GM18508 (cell line): ENCODE measurements around the gene RBM20.
"Not testable (repeated sequence)": the region's sequence is repeated elsewhere in the genome, so short reads cannot be mapped to it uniquely, and the experiment has no call there.

Experiments
- ATAC-seq: cut with Tn5 transposase; IDR thresholded peaks from one replicate; pipeline ENCODE4 v1.9.1; 2021; ENCODE audit warnings: moderate number of reproducible peaks; ENCODE audit not compliant: insufficient read depth, unreplicated experiment

The RBM20 gene

GRCh38 chr10:110755781-110756180 is 111.6 kb downstream of the RBM20 start:
- ATAC-seq: no peak

DNA sequence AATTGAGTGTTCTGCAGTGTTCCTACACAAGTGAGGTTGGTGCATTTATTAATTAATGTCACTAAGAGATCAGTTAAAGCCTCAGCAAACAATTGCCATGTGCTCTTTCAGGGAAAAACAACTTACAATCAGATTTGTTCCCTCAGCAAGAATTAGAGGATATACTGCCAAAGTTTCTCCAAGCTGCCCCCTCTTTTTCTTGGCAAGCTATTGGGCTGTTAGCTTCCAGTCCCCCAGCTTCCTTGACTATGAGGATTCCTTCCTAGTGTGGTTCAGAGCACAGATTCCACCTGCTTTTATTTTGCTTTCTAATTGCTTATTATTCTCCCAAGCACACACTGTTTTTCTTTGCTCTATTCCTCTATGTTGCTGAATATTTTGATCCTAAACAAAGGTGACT is 112.7 kb downstream of the RBM20 start:
- no peak for ATAC-seq

DNA sequence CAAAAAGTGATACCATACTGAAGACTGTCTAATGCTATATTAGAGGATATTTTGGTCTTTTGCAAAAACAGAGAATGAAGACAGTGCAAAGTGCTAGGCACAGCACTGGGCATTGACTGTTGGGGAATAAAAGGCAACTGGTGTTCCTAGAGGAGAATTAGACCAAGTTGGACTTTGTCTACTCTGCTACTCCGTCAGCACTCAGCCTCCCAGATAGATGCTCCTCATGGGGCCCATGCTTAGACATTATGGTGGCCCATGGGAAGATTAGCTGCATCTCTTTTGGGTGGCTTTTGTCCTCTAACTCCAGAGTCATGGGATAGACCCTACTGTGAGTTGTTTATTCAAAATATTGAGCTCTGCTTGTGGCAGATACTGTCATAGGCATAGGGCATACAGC is 113.5 kb downstream of the RBM20 start:
- ATAC-seq: no peak

- no peak for ATAC-seq
Observed at GRCh38 chr10:110758128-110758765, 114.1 kb downstream of the RBM20 start.

DNA sequence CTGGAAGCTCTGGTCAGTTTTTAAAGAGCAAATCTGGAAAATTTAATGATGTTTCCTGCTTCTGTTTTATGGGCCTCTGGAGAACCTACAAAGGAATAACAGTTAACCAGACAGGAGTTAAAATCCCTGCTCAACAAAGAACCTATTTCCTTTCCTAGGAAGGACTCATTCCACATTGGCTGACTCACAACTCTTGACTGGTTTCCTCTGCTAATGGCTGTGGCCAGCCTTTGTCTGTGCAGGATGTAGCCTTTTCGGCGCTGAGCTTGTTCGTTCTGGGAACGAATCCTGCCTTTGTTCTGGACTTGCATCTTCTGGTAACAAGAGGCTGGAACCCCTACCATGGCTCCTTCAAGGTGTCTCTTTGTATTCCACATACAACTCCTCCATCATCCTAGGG is 114.8 kb downstream of the RBM20 start:
- no peak for ATAC-seq

- no peak for ATAC-seq
Observed at GRCh38 chr10:110759523-110759922, 115.4 kb downstream of the RBM20 start.

- ATAC-seq: no peak
Observed at GRCh38 chr10:110762109-110762848, 118.1 kb downstream of the RBM20 start.

- ATAC-seq: no peak
Observed at GRCh38 chr10:110762849-110763211, 118.7 kb downstream of the RBM20 start.

- no peak for ATAC-seq
Observed at GRCh38 chr10:110764378-110764777, 120.2 kb downstream of the RBM20 start.

- ATAC-seq: no peak
Observed at GRCh38 chr10:110764793-110765512, 120.8 kb downstream of the RBM20 start.

DNA sequence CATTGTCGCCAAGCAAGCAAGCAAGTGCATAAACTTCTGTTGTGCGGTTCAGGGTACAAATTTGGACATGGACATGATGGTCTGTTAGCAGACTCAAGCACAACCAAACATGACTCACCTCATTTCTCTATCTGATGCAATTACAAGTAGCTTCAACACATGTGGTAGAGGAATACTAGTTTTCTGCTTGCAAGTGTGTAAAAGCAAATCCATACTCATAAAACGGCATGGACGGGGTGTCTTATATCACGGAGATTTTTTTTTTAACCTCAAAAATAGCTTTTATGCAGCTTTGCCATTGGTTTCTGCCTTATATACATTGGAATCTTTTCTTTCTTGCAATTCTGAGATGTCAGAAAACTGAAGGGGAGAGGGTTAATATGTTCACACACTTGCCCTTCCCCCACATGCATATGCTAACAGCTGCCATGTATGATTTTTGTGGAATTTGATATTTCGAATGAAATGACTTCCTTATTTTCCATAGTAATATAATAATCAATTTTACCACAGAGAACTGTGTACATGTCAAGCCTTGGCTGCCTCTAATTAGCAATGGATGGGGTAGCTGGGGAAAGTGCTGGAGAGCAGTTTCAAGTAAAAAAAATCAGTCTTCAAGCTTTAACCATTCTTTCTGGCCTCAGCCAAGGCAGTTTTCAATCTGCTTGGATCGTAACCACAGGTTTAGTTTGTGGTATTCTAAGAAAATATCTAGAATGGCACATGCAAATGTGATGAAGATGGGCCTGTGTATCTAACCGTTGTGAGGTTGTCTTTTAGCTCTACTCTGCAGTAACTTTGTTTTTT is 121.6 kb downstream of the RBM20 start:
- no peak for ATAC-seq

- ATAC-seq: not testable (repeated sequence)
Observed at GRCh38 chr10:110767601-110768000, 123.5 kb downstream of the RBM20 start.

GRCh38 chr10:110770243-110770642 is 126.1 kb downstream of the RBM20 start:
- no peak for ATAC-seq

DNA sequence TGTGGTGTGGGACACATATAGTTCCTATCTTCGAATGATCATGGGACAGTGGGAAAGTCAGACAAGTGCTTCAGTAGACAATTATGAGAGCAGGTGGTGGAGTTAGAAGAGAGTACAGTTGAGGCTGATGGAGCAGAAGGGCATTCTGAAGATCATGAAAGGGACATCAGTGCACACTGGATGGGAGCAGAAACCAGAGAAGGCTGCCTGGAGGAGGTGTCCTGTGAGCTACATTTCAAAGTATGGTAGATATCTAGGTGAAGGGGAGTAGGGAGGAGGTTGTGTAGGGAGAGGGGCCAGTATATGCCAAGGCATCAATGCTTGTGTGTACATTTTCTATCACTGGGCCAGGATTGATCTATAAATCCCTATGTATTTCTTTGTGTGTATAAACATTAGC is 127.3 kb downstream of the RBM20 start:
- ATAC-seq: no peak

- no peak for ATAC-seq
Observed at GRCh38 chr10:110771991-110772390, 127.9 kb downstream of the RBM20 start.

DNA sequence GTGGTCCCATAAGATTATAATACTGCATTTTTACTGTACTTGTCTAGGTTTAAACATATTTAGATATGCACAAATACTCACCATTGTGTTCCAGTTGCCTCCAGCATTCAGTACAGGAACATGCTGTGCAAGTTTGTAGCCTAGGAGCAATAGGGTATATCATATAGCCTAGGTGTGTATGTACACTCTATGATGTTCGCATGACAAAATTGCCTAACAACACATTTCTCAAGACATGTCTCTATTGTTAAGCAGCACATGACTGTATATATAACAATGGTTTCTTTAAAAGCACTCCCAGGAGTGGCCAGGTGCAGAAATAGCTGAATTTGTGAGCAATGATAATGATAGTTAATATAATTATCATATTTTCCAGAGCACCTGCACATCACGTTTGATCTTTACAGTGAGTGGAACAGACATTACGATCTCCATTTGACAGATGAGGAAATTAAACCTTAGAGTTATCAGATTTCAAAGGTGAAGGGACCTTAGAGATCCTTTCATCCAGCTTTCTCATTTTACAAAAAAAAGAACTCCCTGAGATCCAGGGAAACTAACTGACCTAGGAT is 128.4 kb downstream of the RBM20 start:
- ATAC-seq: no peak

DNA sequence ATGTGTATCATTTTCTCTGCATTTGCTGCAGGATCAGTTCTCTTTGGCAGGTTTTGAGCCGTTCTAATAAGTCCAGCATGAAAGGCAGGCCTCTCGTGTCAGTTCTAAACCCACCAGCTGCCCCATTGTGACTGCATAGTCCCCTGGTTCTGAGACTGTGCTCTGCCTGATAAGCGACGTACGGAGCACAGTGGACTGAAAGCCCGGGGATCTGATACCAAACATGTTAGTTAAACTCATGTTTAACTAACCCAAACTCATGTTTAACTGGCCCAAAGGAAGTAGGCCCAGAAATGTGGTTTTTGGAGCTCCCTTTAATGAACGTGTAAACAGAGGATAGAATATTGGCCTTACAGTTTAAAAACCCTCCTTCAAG is 129.5 kb downstream of the RBM20 start:
- ATAC-seq: no peak

DNA sequence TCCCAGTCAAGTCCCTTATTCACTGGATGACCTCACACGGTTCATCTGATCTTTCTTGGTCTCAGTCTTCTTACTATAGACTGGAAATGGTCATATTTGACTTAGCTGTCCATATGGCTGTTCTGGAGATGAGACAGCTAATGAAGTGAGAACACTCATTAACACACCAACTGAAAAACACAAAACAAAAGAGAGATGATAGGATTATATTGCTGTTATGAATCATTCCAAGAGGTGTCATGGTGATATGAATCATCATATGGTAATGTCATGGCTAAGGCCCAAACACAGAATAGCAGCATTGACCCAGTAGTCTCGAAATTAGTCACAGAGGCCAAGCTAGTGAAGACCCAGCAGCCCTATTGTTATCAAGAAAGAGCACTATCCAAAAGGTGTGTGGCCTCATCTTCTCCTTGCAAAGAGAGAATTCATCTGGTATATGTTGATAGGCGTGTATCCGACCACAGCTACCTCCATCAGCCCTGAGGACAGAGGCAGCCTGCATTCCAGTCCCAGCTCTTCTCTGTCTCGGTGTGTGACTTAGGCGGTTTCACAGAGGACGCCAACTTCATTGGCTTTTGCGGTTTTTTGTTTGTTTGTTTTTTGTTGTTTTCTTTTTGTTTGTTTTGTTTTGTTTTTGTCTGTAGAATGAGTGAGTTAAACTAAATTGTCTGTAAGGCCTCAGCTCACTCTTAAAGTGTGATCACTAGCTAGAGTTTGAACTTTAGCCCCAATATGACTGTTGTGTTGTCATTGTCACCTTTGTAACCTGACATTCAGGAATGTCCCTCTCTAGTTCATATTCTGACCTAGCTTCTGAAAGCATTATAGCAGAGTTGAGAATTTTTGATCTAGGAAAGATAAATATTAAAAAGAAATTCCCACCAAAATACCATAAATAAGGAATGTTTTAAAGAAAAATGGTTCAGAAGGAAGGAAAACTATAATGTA is 130.2 kb downstream of the RBM20 start:
- ATAC-seq: peak; percentile 96

GRCh38 chr10:110775020-110775375 is 130.9 kb downstream of the RBM20 start:
- ATAC-seq: no peak
